RPMI7951 (cell line): ENCODE measurements around the gene TBC1D28. TPM values are rescaled to one million over a fixed set of nuclear protein-coding genes. Genes with fewer than 3 reads are reported as not detected.
"Not testable (repeated sequence)": the region's sequence is repeated elsewhere in the genome, so short reads cannot be mapped to it uniquely, and the experiment has no call there.

Source experiments
- DNase-seq: peaks from one replicate; pipeline ENCODE4 v3.0.0-alpha.2; 2012; ENCODE audit warnings: low read depth
- total RNA-seq: library from RNA; depleted of rRNA; stranded (reverse); fragments of >200 nt; shearing (Covaris generic); gene quantifications from 2 replicates; pipeline ENCODE4 v1.2.3, GENCODE V29; 2014; rRNA removed

The TBC1D28 gene
- total RNA-seq, result not detected in 2 replicates

- DNase-seq, result not testable (repeated sequence)
Measured at GRCh38 chr17:18644291-18644690, at the start of gene TBC1D28. TSS of gene TBC1D28 (minus strand) at chr17:18644391. CDS start at chr17:18641352, 3,039 bp downstream.

GRCh38 chr17:18682668-18683067 lies 38.5 kb upstream of the TBC1D28 start:
- DNase-seq, result not testable (repeated sequence)

GRCh38 chr17:18681767-18682571 lies 37.8 kb upstream of the TBC1D28 start, which contains the start of gene FOXO3B:
TSS of gene FOXO3B (minus strand) at chr17:18682314. CDS start at chr17:18681651, 663 bp downstream.
- peak; percentile 79 for DNase-seq

GRCh38 chr17:18677381-18677780 lies 33.2 kb upstream of the TBC1D28 start:
- DNase-seq, result not testable (repeated sequence)

GRCh38 chr17:18676928-18677327 lies 32.7 kb upstream of the TBC1D28 start:
- DNase-seq, result not testable (repeated sequence)

- DNase-seq, result not testable (repeated sequence)
Measured at GRCh38 chr17:18672395-18673227, 28.4 kb upstream of the TBC1D28 start.

GRCh38 chr17:18668625-18669024 lies 24.4 kb upstream of the TBC1D28 start:
- not testable (repeated sequence) for DNase-seq

- not testable (repeated sequence) for DNase-seq
Measured at GRCh38 chr17:18667535-18667934, 23.3 kb upstream of the TBC1D28 start.

GRCh38 chr17:18666326-18666725 lies 22.1 kb upstream of the TBC1D28 start:
- DNase-seq, result not testable (repeated sequence)

- DNase-seq, result not testable (repeated sequence)
Measured at GRCh38 chr17:18661924-18662624, 17.9 kb upstream of the TBC1D28 start.

- not testable (repeated sequence) for DNase-seq
Measured at GRCh38 chr17:18650094-18650493, 5.9 kb upstream of the TBC1D28 start.

- not testable (repeated sequence) for DNase-seq
Measured at GRCh38 chr17:18643124-18643523, 1.1 kb downstream of the TBC1D28 start.

- DNase-seq, result not testable (repeated sequence)
Measured at GRCh38 chr17:18638357-18638756, 5.8 kb downstream of the TBC1D28 start.

- DNase-seq, result not testable (repeated sequence)
Measured at GRCh38 chr17:18636237-18636636, 8.0 kb downstream of the TBC1D28 start.

GRCh38 chr17:18635773-18636172 lies 8.4 kb downstream of the TBC1D28 start:
- DNase-seq, result not testable (repeated sequence)

- DNase-seq, result not testable (repeated sequence)
Measured at GRCh38 chr17:18634550-18635263, 9.5 kb downstream of the TBC1D28 start.

GRCh38 chr17:18626152-18626870 lies 17.9 kb downstream of the TBC1D28 start:
- DNase-seq, result no peak

- peak; percentile 62 for DNase-seq
Measured at GRCh38 chr17:18625509-18626104, 18.6 kb downstream of the TBC1D28 start.

GRCh38 chr17:18624862-18625501 lies 19.2 kb downstream of the TBC1D28 start:
- DNase-seq, result not testable (repeated sequence)
